NCI-H128 (cell line): Measurements from ENCODE around the gene RPTOR.

Experiments
- DNase-seq: peaks from one replicate; lab custom pipeline; 2025; ENCODE audit not compliant: unreplicated experiment; lab: John Stamatoyannopoulos, UW

RPTOR gene

GRCh38 chr17:80962356-80963329, 418.0 kb downstream of the RPTOR start:
- no peak for DNase-seq

GRCh38 chr17:80963812-80964543, 419.3 kb downstream of the RPTOR start:
- DNase-seq, result no peak

GRCh38 chr17:80964544-80964856, 419.9 kb downstream of the RPTOR start:
- no peak for DNase-seq

GRCh38 chr17:80964859-80965580, 420.4 kb downstream of the RPTOR start:
- no peak for DNase-seq

GRCh38 chr17:80965606-80966005, 421.0 kb downstream of the RPTOR start:
- DNase-seq, result no peak

GRCh38 chr17:80967404-80967872, 422.8 kb downstream of the RPTOR start:
- DNase-seq, result no peak

GRCh38 chr17:80968602-80969029, 424.0 kb downstream of the RPTOR start:
- no peak for DNase-seq

GRCh38 chr17:80969030-80969673, 424.5 kb downstream of the RPTOR start:
- DNase-seq, result no peak

- DNase-seq, result no peak
Observed at GRCh38 chr17:80969674-80970043, 425.0 kb downstream of the RPTOR start.

- DNase-seq, result no peak
Observed at GRCh38 chr17:80970044-80970761, 425.6 kb downstream of the RPTOR start.

GRCh38 chr17:80970762-80971703, 426.4 kb downstream of the RPTOR start:
- DNase-seq, result no peak

GRCh38 chr17:80971704-80972304, 427.2 kb downstream of the RPTOR start:
- DNase-seq, result no peak

GRCh38 chr17:80976701-80977100, 432.1 kb downstream of the RPTOR start:
- no peak for DNase-seq

GRCh38 chr17:80977172-80977571, 432.5 kb downstream of the RPTOR start:
- no peak for DNase-seq

- no peak for DNase-seq
Observed at GRCh38 chr17:80978499-80979497, 434.2 kb downstream of the RPTOR start.

GRCh38 chr17:80979547-80980378, 435.1 kb downstream of the RPTOR start:
- no peak for DNase-seq
